Omental fat pad (tissue), 4 donors: Measurements from ENCODE around the gene CAPG. TPM values are rescaled to one million over a fixed set of nuclear protein-coding genes. Genes with fewer than 3 reads are reported as not detected.
"Not testable (repeated sequence)": the region's sequence is repeated elsewhere in the genome, so short reads cannot be mapped to it uniquely, and the experiment has no call there.

Experiments
- ATAC-seq: fragments of 150-250 bp; one replicate; pipeline ENCODE4 v1.9.1; 2016; ENCODE audit warnings: mild to moderate bottlenecking, moderate library complexity; ENCODE audit not compliant: low FRiP score
- DNase-seq: peaks from one replicate; pipeline ENCODE4 v3.0.0-alpha.2; 2019; ENCODE audit warnings: low spot score
- CTCF ChIP-seq, 3 donors: fragments of 450-650 bp; IDR thresholded peaks; one replicate each; pipeline ENCODE4 v1.5.1; 2016 to 2017; ENCODE audit warnings: antibody characterized with exemption in 3 of 3, mild to moderate bottlenecking in 3 of 3, moderate library complexity in 2 of 3
- total RNA-seq, 4 donors: library from RNA; depleted of rRNA; stranded (reverse); fragments of >200 nt; gene quantifications; one replicate each; pipeline ENCODE4 v1.1.0, GENCODE V29; 2016

CAPG gene
- total RNA-seq, 4 donors from 2014 or later, result 32.3 to 190 (median 99.5) TPM

- DNase-seq, result no peak
- no peak for TF ChIP-seq CTCF (IDR thresholded peaks at IDR 0.05)
- ATAC-seq, result no peak
These were observed 26.3 kb downstream of the CAPG start for GRCh38 chr2:85383850-85384249.

- ATAC-seq, DNase-seq: not testable (repeated sequence)
These were observed 27.0 kb downstream of the CAPG start for GRCh38 chr2:85383151-85383550.

- DNase-seq (no peak), ATAC-seq (no peak)
- TF ChIP-seq CTCF (IDR thresholded peaks at IDR 0.05), result no peak
These were observed 30.1 kb downstream of the CAPG start for GRCh38 chr2:85380048-85380447.

GRCh38 chr2:85378257-85378656 lies 31.9 kb downstream of the CAPG start:
- no peak for DNase-seq
- no peak for TF ChIP-seq CTCF (IDR thresholded peaks at IDR 0.05)
- ATAC-seq, result no peak

- DNase-seq (no peak), ATAC-seq (no peak)
- no peak for TF ChIP-seq CTCF (IDR thresholded peaks at IDR 0.05)
These were observed 33.1 kb downstream of the CAPG start for GRCh38 chr2:85377083-85377482.

- ATAC-seq, result no peak
- no peak for DNase-seq
- no peak for TF ChIP-seq CTCF (IDR thresholded peaks at IDR 0.05)
These were observed 33.7 kb downstream of the CAPG start for GRCh38 chr2:85376291-85377065.

- DNase-seq (no peak), ATAC-seq (no peak)
- no peak for TF ChIP-seq CTCF (IDR thresholded peaks at IDR 0.05)
These were observed 39.1 kb downstream of the CAPG start for GRCh38 chr2:85371045-85371444.
